Lower leg skin (tissue), 3 donors: Measurements from ENCODE around the gene TBRG1.

Experiments used
- POLR2A ChIP-seq, 2 donors: fragments of 450-650 bp; IDR thresholded peaks; one replicate each; pipeline ENCODE4 v1.6.1; 2016 to 2017; ENCODE audit warnings: antibody characterized with exemption in 2 of 2, mild to moderate bottlenecking in 1 of 2, moderate library complexity in 1 of 2
- TF ChIP-seq, protein P1 (sequence below), 3 donors: fragments of 450-650 bp; IDR thresholded peaks; one replicate each; pipeline ENCODE4 v1.5.1; 2016; ENCODE audit warnings: antibody characterized with exemption in 3 of 3, mild to moderate bottlenecking in 3 of 3, moderate library complexity in 2 of 3

DNA sequence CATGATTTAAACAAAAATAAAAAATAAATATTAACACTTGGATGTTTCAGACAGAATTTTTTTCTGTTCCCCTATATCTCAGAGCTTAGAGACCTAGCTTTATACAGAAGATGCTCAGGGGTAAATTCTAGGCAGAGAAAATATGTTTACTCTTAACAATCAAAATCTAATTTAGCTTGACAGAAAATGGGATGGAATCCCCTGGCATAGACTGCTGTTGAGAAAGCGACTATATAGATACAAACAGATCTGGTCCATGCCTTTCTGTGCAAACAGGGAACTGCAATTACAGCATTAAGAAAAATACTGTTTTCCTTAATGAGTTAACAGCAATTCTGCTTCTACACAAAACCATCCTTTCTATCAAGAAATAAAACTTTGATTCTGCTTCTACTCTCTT is 36.3 kb downstream of the TBRG1 start:
- no peak for TF ChIP-seq POLR2A (IDR thresholded peaks at IDR 0.05)
- TF ChIP-seq, protein P1, sequence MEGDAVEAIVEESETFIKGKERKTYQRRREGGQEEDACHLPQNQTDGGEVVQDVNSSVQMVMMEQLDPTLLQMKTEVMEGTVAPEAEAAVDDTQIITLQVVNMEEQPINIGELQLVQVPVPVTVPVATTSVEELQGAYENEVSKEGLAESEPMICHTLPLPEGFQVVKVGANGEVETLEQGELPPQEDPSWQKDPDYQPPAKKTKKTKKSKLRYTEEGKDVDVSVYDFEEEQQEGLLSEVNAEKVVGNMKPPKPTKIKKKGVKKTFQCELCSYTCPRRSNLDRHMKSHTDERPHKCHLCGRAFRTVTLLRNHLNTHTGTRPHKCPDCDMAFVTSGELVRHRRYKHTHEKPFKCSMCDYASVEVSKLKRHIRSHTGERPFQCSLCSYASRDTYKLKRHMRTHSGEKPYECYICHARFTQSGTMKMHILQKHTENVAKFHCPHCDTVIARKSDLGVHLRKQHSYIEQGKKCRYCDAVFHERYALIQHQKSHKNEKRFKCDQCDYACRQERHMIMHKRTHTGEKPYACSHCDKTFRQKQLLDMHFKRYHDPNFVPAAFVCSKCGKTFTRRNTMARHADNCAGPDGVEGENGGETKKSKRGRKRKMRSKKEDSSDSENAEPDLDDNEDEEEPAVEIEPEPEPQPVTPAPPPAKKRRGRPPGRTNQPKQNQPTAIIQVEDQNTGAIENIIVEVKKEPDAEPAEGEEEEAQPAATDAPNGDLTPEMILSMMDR (IDR thresholded peaks at IDR 0.05) = no peak
